HepG2 (cell line): ENCODE results near the gene MEF2B. TPM values are rescaled to one million over a fixed set of nuclear protein-coding genes. Genes with fewer than 3 reads are reported as not detected.

Source experiments
- CBFB ChIP-seq: sonication (generic); formaldehyde crosslinking; IDR thresholded peaks from 2 replicates; pipeline ENCODE4 v1.4.0; 2020; ENCODE audit warnings: missing genetic modification reagents
- HIVEP1 ChIP-seq: sonication (generic); formaldehyde crosslinking; IDR thresholded peaks from 2 replicates; pipeline ENCODE4 v1.4.0; 2020; ENCODE audit warnings: mild to moderate bottlenecking, missing genetic modification reagents
- IKZF5 ChIP-seq: IDR thresholded peaks from 2 replicates; pipeline ENCODE4 v1.6.1; 2018; ENCODE audit warnings: missing genetic modification reagents, mild to moderate bottlenecking, missing compliant biosample characterization
- MBNL3 ChIP-seq: fragments of 250-450 bp; sonication (Bioruptor Pico); conservative IDR thresholded peaks from 2 replicates; pipeline ENCODE4 v1.8.0; 2022; ENCODE audit warnings: mild to moderate bottlenecking, inconsistent platforms
- MIER2 ChIP-seq: IDR thresholded peaks from 2 replicates; pipeline ENCODE4 v1.6.1; 2016; ENCODE audit warnings: missing biosample characterization, missing genetic modification reagents
- RERE ChIP-seq: IDR thresholded peaks from 2 replicates; pipeline ENCODE4 v1.6.1; 2016; ENCODE audit warnings: low read depth, missing genetic modification reagents, missing compliant biosample characterization
- ZBTB39 ChIP-seq: sonication (generic); formaldehyde crosslinking; IDR thresholded peaks from 2 replicates; pipeline ENCODE4 v1.5.0; 2020; ENCODE audit warnings: missing genetic modification reagents
- ZNF407 ChIP-seq: sonication (generic); formaldehyde crosslinking; IDR thresholded peaks from one replicate; pipeline ENCODE4 v1.5.1; 2020; ENCODE audit warnings: mild to moderate bottlenecking, missing genetic modification reagents; ENCODE audit errors: not compliant biosample characterization
- polyA plus RNA-seq, 8 experiments: library from polyadenylated mRNA; depleted of rRNA in 3 of 8; stranded (reverse) in 7 of 8; unstranded in 1 of 8; fragments of >200 nt; fragmentation: Illumina TruSeq in 4 of 8; extraction: Trizol in 4 of 8; gene quantifications; 2 replicates each; pipeline versions ENCODE4 v1.2.1 to v1.2.3, GENCODE V29; 2011 to 2016; ENCODE audit warnings: low read depth in 4 of 8, missing spikeins in 1 of 8, mixed read lengths in 1 of 8; ENCODE audit not compliant: insufficient read depth in 1 of 8
- total RNA-seq, 5 experiments: library from RNA; depleted of rRNA; stranded (reverse); fragments of >200 nt; fragmentation: Illumina TruSeq; extraction: Trizol; gene quantifications; 2 replicates each; pipeline ENCODE4 v1.2.3, GENCODE V29; 2016; ENCODE audit warnings: low read depth in 1 of 5

MEF2B gene
- total and polyA plus RNA-seq, 2 of the 13 experiments (the other 11 are each of a cell fraction or from before 2014, with no cell fraction given), result 1.2 to 1.7 TPM

GRCh38 chr19:19138109-19138981, 31.7 kb downstream of the MEF2B start, which contains the start of gene TMEM161A (continued):
- no peak for TF ChIP-seq MBNL3 (CRISPR knock-in tag)
- TF ChIP-seq RERE (CRISPR knock-in tag), result no peak
- no peak for TF ChIP-seq ZBTB39
- no peak for TF ChIP-seq MIER2 (CRISPR knock-in tag)
- 0 out of 2 replicates have a peak, but pooled peaks have one; percentile 31 for TF ChIP-seq CBFB (CRISPR knock-in tag)
- TF ChIP-seq IKZF5 (CRISPR knock-in tag), result no peak; the same call in 1 of the 2 replicates
- TF ChIP-seq HIVEP1, result no peak
- TF ChIP-seq ZNF407 (CRISPR knock-in tag), result peak; percentile 61
